Fibroblast of villous mesenchyme (primary cell): ENCODE measurements around the gene MAPK12. TPM values are rescaled to one million over a fixed set of nuclear protein-coding genes. Genes with fewer than 3 reads are reported as not detected.

Experiments used
- DNase-seq: peaks from one replicate; pipeline ENCODE4 v3.0.0-alpha.2; 2010; ENCODE audit warnings: low read depth
- H3K4me3 ChIP-seq: 2 replicates; pipeline ENCODE4 v1.5.1; 2011; ENCODE audit warnings: low read depth, mild to moderate bottlenecking, low read length
- total RNA-seq: library from RNA; depleted of rRNA; stranded (reverse); fragments of >200 nt; gene quantifications from 2 replicates; pipeline ENCODE4 v1.2.3, GENCODE V29; 2012
- TF ChIP-seq, protein P1 (sequence below): IDR thresholded peaks from 2 replicates; pipeline ENCODE4 v1.5.1; 2012; ENCODE audit warnings: low read depth, mild to moderate bottlenecking, low read length; ENCODE audit not compliant: insufficient read depth

MAPK12 gene
- total RNA-seq, 1 donor = 42.7 TPM

DNA sequence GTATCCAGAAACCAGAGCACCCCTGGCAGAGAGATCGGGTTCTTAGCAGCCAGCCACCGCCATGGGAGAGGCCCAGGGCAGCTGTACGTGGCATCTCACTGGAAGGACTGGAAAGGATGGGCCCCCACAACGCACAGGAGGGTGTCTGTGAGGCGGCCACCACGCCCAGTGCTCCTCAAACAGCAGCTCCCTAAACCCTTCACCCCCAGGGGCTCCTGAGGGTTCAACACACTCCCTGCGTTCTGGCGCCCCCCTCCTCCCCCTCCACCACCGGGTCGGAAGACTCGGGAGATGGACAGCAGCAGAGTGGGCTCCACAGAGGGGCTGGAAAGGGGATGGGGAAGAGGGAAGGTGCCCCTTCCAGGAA, 1.1 kb downstream of the MAPK12 start:
- TF ChIP-seq, protein P1, sequence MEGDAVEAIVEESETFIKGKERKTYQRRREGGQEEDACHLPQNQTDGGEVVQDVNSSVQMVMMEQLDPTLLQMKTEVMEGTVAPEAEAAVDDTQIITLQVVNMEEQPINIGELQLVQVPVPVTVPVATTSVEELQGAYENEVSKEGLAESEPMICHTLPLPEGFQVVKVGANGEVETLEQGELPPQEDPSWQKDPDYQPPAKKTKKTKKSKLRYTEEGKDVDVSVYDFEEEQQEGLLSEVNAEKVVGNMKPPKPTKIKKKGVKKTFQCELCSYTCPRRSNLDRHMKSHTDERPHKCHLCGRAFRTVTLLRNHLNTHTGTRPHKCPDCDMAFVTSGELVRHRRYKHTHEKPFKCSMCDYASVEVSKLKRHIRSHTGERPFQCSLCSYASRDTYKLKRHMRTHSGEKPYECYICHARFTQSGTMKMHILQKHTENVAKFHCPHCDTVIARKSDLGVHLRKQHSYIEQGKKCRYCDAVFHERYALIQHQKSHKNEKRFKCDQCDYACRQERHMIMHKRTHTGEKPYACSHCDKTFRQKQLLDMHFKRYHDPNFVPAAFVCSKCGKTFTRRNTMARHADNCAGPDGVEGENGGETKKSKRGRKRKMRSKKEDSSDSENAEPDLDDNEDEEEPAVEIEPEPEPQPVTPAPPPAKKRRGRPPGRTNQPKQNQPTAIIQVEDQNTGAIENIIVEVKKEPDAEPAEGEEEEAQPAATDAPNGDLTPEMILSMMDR = no peak
- peak overlapping the region; percentile 70 for H3K4me3 ChIP-seq
- DNase-seq = no peak

DNA sequence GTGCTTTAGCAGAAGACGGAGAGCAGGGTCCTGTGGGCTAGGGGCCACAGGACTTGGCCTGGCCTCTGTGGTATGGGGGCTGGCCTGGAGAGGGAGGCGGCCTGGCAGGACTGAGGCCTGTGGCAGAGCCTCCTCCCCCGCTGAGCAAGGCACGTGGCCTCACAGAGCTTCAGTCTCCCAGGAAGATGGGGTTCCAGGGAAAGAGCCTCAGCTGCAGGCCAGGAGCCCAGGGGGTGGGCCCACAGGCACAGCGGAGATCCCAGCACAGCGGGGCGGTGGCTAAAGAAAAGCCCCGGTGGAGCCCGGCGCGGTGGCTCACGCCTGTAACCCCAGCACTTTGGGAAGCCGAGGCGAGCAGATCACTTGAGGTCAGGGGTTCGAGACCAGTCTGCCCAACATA, 2.2 kb downstream of the MAPK12 start:
- DNase-seq = no peak
- TF ChIP-seq, protein P1 = no peak
- no peak overlapping the region for H3K4me3 ChIP-seq

DNA sequence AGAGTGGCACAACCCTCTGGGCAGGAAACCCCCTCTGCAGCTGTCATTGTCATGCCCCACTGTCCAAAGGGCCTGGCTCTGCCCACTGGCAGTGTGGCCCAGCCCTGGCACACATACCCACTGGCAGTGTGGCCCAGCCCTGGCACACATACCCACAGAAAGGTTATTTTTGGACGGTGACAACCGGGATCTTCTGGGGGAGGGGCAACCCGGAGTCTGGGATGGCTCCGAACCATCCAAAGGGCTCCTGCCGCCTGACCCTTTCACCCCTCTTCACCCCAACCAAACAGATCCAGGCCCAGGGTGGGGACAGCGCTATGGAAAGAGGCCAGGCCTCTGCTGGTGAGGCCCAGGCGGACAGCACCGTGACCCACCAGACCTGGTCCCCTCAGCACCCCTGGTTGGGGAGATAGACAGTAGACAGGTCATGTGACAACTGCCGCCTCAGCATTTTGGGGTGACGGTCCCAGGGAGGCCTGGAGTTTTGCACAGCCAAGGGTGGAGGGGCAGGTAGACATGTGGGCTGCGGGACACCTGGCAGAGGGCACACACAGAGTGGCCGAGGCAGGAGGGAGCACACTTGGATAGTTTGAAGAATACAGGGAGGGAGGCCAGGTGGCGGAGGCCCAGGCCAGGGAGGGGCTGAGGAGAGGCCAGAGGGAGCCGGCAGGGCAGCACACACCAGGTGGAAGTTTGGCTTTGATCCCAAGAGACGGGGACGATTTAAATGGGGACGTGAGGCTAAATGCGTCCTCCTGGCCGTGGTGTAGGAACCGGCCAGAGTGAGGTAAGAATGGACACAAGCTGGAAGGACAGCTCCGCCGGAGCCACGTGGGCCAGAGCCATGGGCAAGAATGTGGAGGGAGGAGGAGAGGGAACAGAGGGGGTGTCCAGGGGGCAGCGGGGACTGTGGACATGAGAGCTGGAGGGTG, 2.9 kb downstream of the MAPK12 start:
- TF ChIP-seq, protein P1 = no peak
- no peak for DNase-seq
- no peak overlapping the region for H3K4me3 ChIP-seq

DNA sequence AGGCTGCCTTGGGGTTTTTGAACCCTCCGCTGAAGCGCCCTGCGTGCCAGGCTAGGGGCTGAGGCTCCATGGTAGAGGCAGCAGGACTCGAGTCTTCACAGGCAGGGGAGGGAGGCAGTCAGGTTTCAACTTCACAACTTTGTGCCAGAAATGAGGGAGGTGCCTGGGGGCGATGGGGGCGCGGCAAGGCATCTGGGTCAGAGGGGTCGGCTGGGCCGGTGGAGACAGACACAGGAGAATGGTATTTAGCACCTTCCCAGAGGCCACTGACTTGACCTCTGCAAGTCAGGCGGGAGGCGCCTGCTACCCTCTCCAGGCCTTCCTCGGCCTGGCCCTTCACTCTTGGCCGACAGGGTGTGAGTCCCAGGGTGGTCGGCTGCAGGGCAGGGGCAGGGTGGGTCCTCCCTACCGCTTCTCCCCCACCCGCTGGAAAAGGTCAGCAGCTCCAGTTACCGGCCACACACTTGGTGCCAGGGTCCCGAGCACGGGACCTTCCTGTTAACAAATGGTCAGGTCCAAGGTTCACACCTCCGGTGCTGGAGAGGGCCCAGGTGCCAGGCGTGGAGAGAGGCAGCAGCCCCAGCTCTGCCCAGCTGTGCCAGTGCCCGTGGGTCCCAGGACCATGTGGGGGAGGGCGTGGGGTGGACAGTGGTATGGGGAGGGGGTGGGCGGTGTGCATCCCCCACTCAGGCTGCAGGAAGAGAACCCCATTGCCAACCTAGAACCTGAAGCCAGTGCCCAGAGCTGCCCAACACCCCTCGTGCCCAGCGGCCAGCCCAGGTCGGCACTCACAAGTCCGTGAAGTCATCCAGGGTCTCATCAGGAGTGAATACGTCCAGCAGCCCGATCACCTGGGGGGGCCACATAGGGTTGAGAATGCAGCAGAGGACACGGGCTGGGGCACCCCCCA, 3.8 kb downstream of the MAPK12 start:
- TF ChIP-seq, protein P1 = no peak
- no peak for DNase-seq
- no peak overlapping the region for H3K4me3 ChIP-seq

DNA sequence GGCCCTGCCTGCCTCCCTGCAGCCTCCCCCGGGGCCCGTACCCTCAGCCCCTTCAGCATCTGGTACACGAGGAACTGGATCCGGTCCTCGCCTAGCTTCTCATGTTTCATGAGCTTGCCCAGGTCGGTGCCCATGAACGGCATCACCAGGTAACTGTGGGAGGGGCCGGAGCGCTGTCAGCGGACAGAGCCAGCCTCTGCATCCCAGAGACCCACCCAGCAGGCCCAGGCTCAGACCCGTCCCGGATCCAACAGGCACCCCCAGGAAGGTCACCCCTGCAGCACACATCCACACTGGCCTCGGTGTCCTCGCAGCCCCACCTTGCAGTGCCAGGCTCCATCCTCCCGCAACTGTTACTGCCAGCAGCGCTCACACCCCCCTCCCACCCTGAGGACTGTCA, 4.4 kb downstream of the MAPK12 start:
- TF ChIP-seq, protein P1 = no peak
- DNase-seq = no peak
- no peak overlapping the region for H3K4me3 ChIP-seq

DNA sequence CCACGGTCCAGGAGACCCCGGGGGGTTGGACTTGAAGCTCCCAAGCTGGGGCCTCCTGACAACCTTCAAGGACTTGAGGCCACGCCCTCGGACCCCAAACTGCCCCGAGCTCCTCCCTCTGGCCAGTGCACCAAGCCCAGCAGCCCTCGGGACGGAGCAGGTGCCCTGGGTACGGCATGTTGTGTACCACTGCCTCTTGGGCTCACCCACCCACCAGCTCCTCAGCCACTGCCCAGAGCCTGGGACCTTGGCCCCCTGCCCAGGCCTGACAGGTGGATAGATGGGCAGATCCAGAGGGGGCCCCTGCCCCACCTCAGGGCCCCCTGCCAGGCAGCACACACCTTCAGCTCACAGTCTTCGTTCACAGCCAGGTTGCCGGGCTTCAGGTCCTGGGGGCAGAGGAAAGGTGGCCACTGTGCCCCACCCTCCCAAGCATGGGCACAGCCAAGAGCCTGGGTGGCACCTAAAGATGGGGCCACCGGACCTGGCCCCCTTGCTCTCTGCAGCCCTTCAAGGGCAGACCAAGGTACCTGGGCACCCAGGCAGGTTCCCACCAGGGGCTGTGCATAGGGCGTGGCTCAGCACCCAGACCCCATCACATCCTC, 5.1 kb downstream of the MAPK12 start:
- DNase-seq = no peak
- no peak overlapping the region for H3K4me3 ChIP-seq
- TF ChIP-seq, protein P1 = no peak
